Upper lobe of left lung (tissue), 6 donors: Measurements from ENCODE around the gene MFAP4. TPM values are rescaled to one million over a fixed set of nuclear protein-coding genes. Genes with fewer than 3 reads are reported as not detected.
A peak's percentile ranks its signal among the peaks of the same experiment; 100 is the strongest.

Experiments
- ATAC-seq, 2 donors: fragments of 200-7000 bp; cut with Tn5 transposase; one replicate each; pipeline ENCODE4 v1.9.1; 2022; ENCODE audit warnings: mild to moderate bottlenecking in 2 of 2, moderate library complexity in 2 of 2; ENCODE audit not compliant: low FRiP score in 2 of 2
- DNase-seq, 2 donors: peaks; one replicate each; pipeline ENCODE4 v3.0.0-alpha.2; 2019 to 2020
- H3K27ac ChIP-seq, 4 donors: fragments of 200-600 bp; sonication (generic); one replicate each; pipeline ENCODE4 v1.5.1; 2016 to 2019
- H3K27me3 ChIP-seq, 4 donors: fragments of 200-600 bp; sonication (generic); one replicate each; pipeline ENCODE4 v1.5.1; 2017 to 2019
- H3K36me3 ChIP-seq, 4 donors: fragments of 200-600 bp; sonication (generic); one replicate each; pipeline ENCODE4 v1.5.1; 2016 to 2019
- H3K4me1 ChIP-seq, 4 donors: fragments of 200-600 bp; sonication (generic); one replicate each; pipeline ENCODE4 v1.5.1; 2018 to 2019
- H3K4me3 ChIP-seq, 4 donors: fragments of 200-600 bp; sonication (generic); one replicate each; pipeline ENCODE4 v1.5.1; 2017 to 2019; ENCODE audit warnings: mild to moderate bottlenecking in 2 of 4, moderate library complexity in 1 of 4
- H3K9me3 ChIP-seq, 4 donors: fragments of 200-600 bp; sonication (generic); one replicate each; pipeline ENCODE4 v1.5.1; 2018 to 2019
- CTCF ChIP-seq, 6 experiments: fragments of 450-650 bp in 4 of 6; fragments of 200-600 bp in 2 of 6; sonication (generic) in 2 of 6; IDR thresholded peaks; one replicate each; pipeline ENCODE4 v1.5.1; 2016 to 2019; ENCODE audit warnings: antibody characterized with exemption in 6 of 6
- EP300 ChIP-seq, 4 donors: sonication (generic); formaldehyde crosslinking; IDR thresholded peaks; one replicate each; pipeline ENCODE4 v1.5.1; 2017; ENCODE audit warnings: antibody characterized with exemption in 4 of 4, control low read depth in 2 of 4
- POLR2A ChIP-seq, 4 donors: fragments of 450-650 bp; IDR thresholded peaks; one replicate each; pipeline ENCODE4 v1.5.1; 2016 to 2017; ENCODE audit warnings: antibody characterized with exemption in 4 of 4, mild to moderate bottlenecking in 2 of 4
- POLR2AphosphoS5 ChIP-seq, 2 donors: sonication (generic); formaldehyde crosslinking; IDR thresholded peaks; one replicate each; pipeline ENCODE4 v1.5.1; 2017; ENCODE audit warnings: antibody characterized with exemption in 2 of 2
- WGBS, 2 donors: methylation state at CpG; one replicate each; pipeline ENCODE4 v1.1.5; 2017 to 2018; 5-methylcytosine and 5-hydroxymethylcytosine counted together
- total RNA-seq, 6 donors: library from RNA; depleted of rRNA in 4 of 6; stranded (reverse); fragments of >200 nt in 4 of 6; gene quantifications; one replicate each; pipeline versions ENCODE4 v1.1.0 to v1.2.1, GENCODE V29; 2016 to 2021
- donor health status: DM: no; HTN: no; CAD: no; lungs with moderate emphysema.
- donor health status: DM: no; HTN: yes; CAD: no; lungs with severe emphysema.

Gene MFAP4
- total RNA-seq, 6 donors from 2014 or later = 24.1 to 280 (median 175) TPM

GRCh38 chr17:19360772-19361171 lies 26.2 kb downstream of the MFAP4 start:
- Histone ChIP-seq H3K36me3 (peaks cover 0 to 3% (median 0%) of the 10 kb centered on the region in 4 donors), H3K27me3 (no peaks in the 10 kb centered on the region), H3K9me3 (no peaks in the 10 kb centered on the region), H3K4me1 (peaks cover 11 to 16% (median 13%) of the 10 kb centered on the region in 4 donors), H3K27ac (no peak overlapping the region), H3K4me3 (no peak overlapping the region)
- DNase-seq = no peak
- ATAC-seq = no peak
- WGBS, 2 donors = 90 to 91% methylated on average over 8 of the region's 8 CpGs
- TF ChIP-seq POLR2AphosphoS5 (IDR thresholded peaks at IDR 0.05) (no peak), POLR2A (IDR thresholded peaks at IDR 0.05) (no peak), CTCF (IDR thresholded peaks at IDR 0.05) (no peak), EP300 (IDR thresholded peaks at IDR 0.05) (no peak)

- peaks cover 11 to 16% (median 13%) of the 10 kb centered on the region in 4 donors for H3K4me1 ChIP-seq
- ATAC-seq (no peak), DNase-seq (no peak)
- TF ChIP-seq CTCF (IDR thresholded peaks at IDR 0.05) (no peak), POLR2A (IDR thresholded peaks at IDR 0.05) (no peak), POLR2AphosphoS5 (IDR thresholded peaks at IDR 0.05) (no peak), EP300 (IDR thresholded peaks at IDR 0.05) (no peak)
- H3K4me3 ChIP-seq = no peak overlapping the region
- 91 to 97% methylated on average over 3 to 5 of the region's 5 CpGs for WGBS, 2 donors
- H3K9me3 ChIP-seq = no peaks in the 10 kb centered on the region
- no peaks in the 10 kb centered on the region for H3K27me3 ChIP-seq
- peaks cover 0 to 3% (median 0%) of the 10 kb centered on the region in 4 donors for H3K36me3 ChIP-seq
- H3K27ac ChIP-seq = no peak overlapping the region
Observed at GRCh38 chr17:19359856-19360255, 27.1 kb downstream of the MFAP4 start.

- TF ChIP-seq POLR2AphosphoS5 (IDR thresholded peaks at IDR 0.05) = no peak
- TF ChIP-seq POLR2A (IDR thresholded peaks at IDR 0.05) = no peak
- TF ChIP-seq EP300 (IDR thresholded peaks at IDR 0.05) = no peak
- no peak for TF ChIP-seq CTCF (IDR thresholded peaks at IDR 0.05)
- no peaks in the 10 kb centered on the region for H3K9me3 ChIP-seq
- peaks cover 11 to 16% (median 13%) of the 10 kb centered on the region in 4 donors for H3K4me1 ChIP-seq
- ATAC-seq (no peak), DNase-seq (no peak)
- H3K27ac ChIP-seq = no peak overlapping the region
- no peaks in the 10 kb centered on the region for H3K27me3 ChIP-seq
- no peak overlapping the region for H3K4me3 ChIP-seq
- H3K36me3 ChIP-seq = peaks cover 0 to 3% (median 0%) of the 10 kb centered on the region in 4 donors
- 84 to 86% methylated on average over 7 of the region's 7 CpGs for WGBS, 2 donors
Observed at GRCh38 chr17:19359151-19359550, 27.8 kb downstream of the MFAP4 start.

GRCh38 chr17:19357761-19358160 lies 29.2 kb downstream of the MFAP4 start:
- Histone ChIP-seq H3K4me3 (no peak overlapping the region), H3K27me3 (no peaks in the 10 kb centered on the region), H3K4me1 (peaks cover 8 to 10% (median 8%) of the 10 kb centered on the region in 4 donors), H3K27ac (no peak overlapping the region), H3K9me3 (no peaks in the 10 kb centered on the region), H3K36me3 (peaks cover 0 to 3% (median 0%) of the 10 kb centered on the region in 4 donors)
- 85 to 86% methylated on average over 4 to 7 of the region's 7 CpGs for WGBS, 2 donors
- DNase-seq (peak in 1 of 2 donors; percentile 10), ATAC-seq (no peak)
- TF ChIP-seq POLR2A (IDR thresholded peaks at IDR 0.05) (no peak), CTCF (IDR thresholded peaks at IDR 0.05) (no peak), POLR2AphosphoS5 (IDR thresholded peaks at IDR 0.05) (no peak), EP300 (IDR thresholded peaks at IDR 0.05) (no peak)

- DNase-seq (peak in 1 of 2 donors; percentile 3), ATAC-seq (no peak)
- Histone ChIP-seq H3K4me3 (no peak overlapping the region), H3K4me1 (peaks cover 7 to 10% (median 8%) of the 10 kb centered on the region in 4 donors), H3K9me3 (no peaks in the 10 kb centered on the region), H3K27ac (no peak overlapping the region), H3K27me3 (no peaks in the 10 kb centered on the region), H3K36me3 (peaks cover 0 to 3% (median 0%) of the 10 kb centered on the region in 4 donors)
- WGBS, 2 donors = 86 to 87% methylated on average over 7 of the region's 7 CpGs
- no peak for TF ChIP-seq POLR2A (IDR thresholded peaks at IDR 0.05)
- no peak for TF ChIP-seq POLR2AphosphoS5 (IDR thresholded peaks at IDR 0.05)
- no peak for TF ChIP-seq EP300 (IDR thresholded peaks at IDR 0.05)
- no peak for TF ChIP-seq CTCF (IDR thresholded peaks at IDR 0.05)
Observed at GRCh38 chr17:19357351-19357750, 29.6 kb downstream of the MFAP4 start.
